Memory B cell (primary cell): ENCODE measurements around the gene DCP1B.
A peak's percentile ranks its signal among the peaks of the same experiment; 100 is the strongest.

Experiments used
- ATAC-seq: fragments of 150-1000 bp; cut with Tn5 transposase; 2 replicates; pipeline ENCODE4 v1.10.0; 2021; ENCODE audit warnings: low read depth, mild to moderate bottlenecking, moderate library complexity
- DNase-seq, 2 donors: peaks; one replicate each; pipeline ENCODE4 v3.0.0; 2022; ENCODE audit warnings: low spot score in 2 of 2
- H3K27ac Mint-ChIP-seq: one replicate; pipeline ENCODE4 v1.8.0; 2022; ENCODE audit warnings: mild to moderate bottlenecking, moderate library complexity, mixed read lengths
- H3K27me3 Mint-ChIP-seq: one replicate; pipeline ENCODE4 v1.8.0; 2022; ENCODE audit warnings: mixed read lengths
- H3K36me3 Mint-ChIP-seq: one replicate; pipeline ENCODE4 v1.8.0; 2022; ENCODE audit warnings: mild to moderate bottlenecking, mixed read lengths
- H3K4me1 Mint-ChIP-seq: one replicate; pipeline ENCODE4 v1.8.0; 2022; ENCODE audit warnings: mixed read lengths
- H3K4me3 Mint-ChIP-seq: one replicate; pipeline ENCODE4 v1.8.0; 2022; ENCODE audit warnings: mild to moderate bottlenecking, moderate library complexity, mixed read lengths
- H3K9me3 Mint-ChIP-seq: one replicate; pipeline ENCODE4 v1.8.0; 2022; ENCODE audit warnings: mixed read lengths

The DCP1B gene

GRCh38 chr12:1910468-1910867 is 93.8 kb downstream of the DCP1B start:
- DNase-seq: no peak
- Mint-ChIP-seq H3K9me3 (peaks cover 8% of the 10 kb centered on the region), H3K27me3 (peaks cover 17% of the 10 kb centered on the region), H3K4me3 (no peak overlapping the region), H3K27ac (no peak overlapping the region), H3K4me1 (peaks cover 7% of the 10 kb centered on the region), H3K36me3 (peaks cover 7% of the 10 kb centered on the region)
- ATAC-seq: no peak

DNA sequence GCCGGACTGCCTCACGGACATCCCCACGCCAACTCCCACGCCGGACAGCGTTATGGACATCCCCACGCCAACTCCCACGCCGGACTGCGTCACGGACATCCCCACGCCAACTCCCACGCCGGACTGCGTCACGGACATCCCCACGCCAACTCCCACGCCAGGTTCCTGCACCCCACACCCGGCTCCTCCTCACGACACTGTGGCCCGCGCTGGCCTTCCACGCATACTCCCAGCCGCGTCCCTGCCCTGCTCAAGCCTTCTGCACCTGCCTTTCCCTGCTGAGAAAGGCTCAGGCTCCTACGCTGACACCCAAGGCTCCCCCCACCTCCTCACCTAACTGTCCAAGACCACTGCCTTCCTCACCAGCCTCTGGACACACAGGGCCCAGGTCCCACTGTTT is 95.5 kb downstream of the DCP1B start:
- H3K4me1 Mint-ChIP-seq: peaks cover 4% of the 10 kb centered on the region
- H3K27ac Mint-ChIP-seq: no peak overlapping the region
- peak overlapping the region; percentile 52 for H3K4me3 Mint-ChIP-seq
- no peak for DNase-seq
- no peak for ATAC-seq
- H3K9me3 Mint-ChIP-seq: peaks cover 11% of the 10 kb centered on the region
- H3K36me3 Mint-ChIP-seq: peaks cover 7% of the 10 kb centered on the region
- H3K27me3 Mint-ChIP-seq: peaks cover 11% of the 10 kb centered on the region

DNA sequence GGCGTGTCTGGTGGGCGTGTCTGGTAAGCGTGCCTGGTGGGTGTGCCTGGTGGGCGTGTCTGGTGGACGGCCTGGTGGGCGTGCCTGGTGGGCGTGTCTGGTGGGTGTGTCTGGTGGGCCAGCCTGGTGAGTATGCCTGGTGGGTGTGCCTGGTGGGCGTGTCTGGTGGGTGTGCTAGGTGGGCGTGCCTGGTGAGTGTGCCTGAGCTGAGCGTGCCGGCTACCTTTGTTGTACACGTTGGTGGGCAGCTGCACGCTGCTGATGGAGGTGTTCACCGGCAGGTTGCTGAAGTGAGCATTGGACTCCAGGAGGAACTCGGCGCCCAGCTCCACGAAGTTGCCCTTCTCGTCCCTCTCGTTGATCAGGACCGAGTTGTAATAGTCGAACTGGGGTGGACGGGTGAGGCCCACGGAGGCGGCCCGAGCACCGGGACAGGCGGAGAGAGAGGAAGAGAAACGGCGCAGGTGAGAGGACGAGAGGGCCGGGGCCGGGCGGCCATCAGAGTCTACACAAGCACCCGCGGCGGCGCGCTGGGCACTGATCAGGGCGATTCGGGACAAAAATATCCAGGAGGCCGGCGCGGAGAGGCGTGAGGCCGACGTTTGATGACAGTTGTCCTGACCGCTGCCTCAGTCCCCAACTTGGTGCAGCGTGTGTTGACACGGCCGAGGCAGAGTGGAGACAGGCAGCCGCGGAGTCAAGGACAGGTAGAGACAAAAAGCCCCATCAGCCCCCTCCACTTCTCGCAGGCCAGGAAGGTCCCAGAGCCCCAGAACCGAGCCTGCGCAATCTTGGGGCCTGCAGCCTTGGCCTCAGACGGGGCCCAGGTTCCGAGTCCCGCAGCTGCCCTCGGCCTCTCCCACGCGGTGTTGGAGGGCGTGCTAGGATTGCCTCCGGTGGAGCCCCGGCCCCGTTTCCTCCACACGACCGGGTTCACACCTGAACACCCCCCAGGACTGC is 96.3 kb downstream of the DCP1B start:
- Mint-ChIP-seq H3K27me3 (peaks cover 11% of the 10 kb centered on the region), H3K4me1 (peaks cover 4% of the 10 kb centered on the region), H3K36me3 (peaks cover 9% of the 10 kb centered on the region), H3K27ac (no peak overlapping the region), H3K9me3 (peaks cover 16% of the 10 kb centered on the region), H3K4me3 (peak overlapping the region; percentile 77)
- peak; percentile 78 for ATAC-seq
- DNase-seq: peak; percentile 25 to 29

- peaks cover 4% of the 10 kb centered on the region for H3K4me1 Mint-ChIP-seq
- no peak overlapping the region for H3K27ac Mint-ChIP-seq
- H3K36me3 Mint-ChIP-seq: peaks cover 10% of the 10 kb centered on the region
- no peak overlapping the region for H3K4me3 Mint-ChIP-seq
- DNase-seq (no peak), ATAC-seq (no peak)
- peaks cover 13% of the 10 kb centered on the region for H3K27me3 Mint-ChIP-seq
- peaks cover 22% of the 10 kb centered on the region for H3K9me3 Mint-ChIP-seq
Measured at GRCh38 chr12:1906579-1906978, 97.7 kb downstream of the DCP1B start.

DNA sequence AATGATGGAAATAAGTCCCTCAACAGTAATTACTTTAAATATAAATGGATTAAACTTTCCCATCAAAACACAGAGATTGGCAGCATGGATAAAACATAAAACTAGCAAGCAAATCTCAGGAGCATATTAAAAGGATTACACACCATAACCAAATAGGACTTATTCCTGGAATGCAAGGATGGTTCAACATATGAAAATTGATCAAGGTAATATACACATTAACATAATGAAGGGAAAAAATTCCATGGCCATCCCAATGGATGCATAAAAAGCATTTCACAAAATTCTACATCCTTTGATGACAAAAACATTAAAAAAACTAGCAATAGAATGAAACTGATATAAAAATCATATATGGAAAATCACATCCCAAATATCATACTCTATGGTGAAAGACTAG is 99.4 kb downstream of the DCP1B start:
- Mint-ChIP-seq H3K36me3 (peaks cover 4% of the 10 kb centered on the region), H3K9me3 (peaks cover 19% of the 10 kb centered on the region), H3K4me1 (peaks cover 4% of the 10 kb centered on the region), H3K4me3 (no peak overlapping the region), H3K27ac (no peak overlapping the region), H3K27me3 (peaks cover 7% of the 10 kb centered on the region)
- DNase-seq (no peak), ATAC-seq (no peak)

DNA sequence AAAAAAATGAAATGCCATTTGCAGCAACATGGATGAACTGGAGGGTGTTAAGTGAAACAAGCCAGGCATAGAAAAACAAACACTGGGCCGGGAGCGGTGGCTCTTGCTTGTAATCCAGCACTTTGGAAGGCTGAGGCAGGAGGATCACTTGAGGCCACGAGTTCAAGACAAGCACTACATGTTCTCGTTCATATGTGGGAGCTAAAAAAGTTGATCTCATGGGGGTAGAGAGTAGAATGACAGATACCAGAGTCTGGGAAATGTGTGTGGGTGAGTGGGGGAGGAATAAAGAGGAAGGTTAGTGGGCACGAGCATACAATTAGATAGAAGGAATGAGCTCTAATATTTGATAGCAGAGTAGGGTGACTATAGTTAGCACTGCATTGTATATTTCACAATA is 107.3 kb downstream of the DCP1B start:
- no peaks in the 10 kb centered on the region for H3K4me1 Mint-ChIP-seq
- H3K4me3 Mint-ChIP-seq: no peak overlapping the region
- peaks cover 19% of the 10 kb centered on the region for H3K9me3 Mint-ChIP-seq
- ATAC-seq (no peak), DNase-seq (no peak)
- H3K36me3 Mint-ChIP-seq: peaks cover 3% of the 10 kb centered on the region
- peaks cover 9% of the 10 kb centered on the region for H3K27me3 Mint-ChIP-seq
- no peak overlapping the region for H3K27ac Mint-ChIP-seq
